ENCODE measurements around the gene ZNF552. TPM values are rescaled to one million over a fixed set of nuclear protein-coding genes. Genes with fewer than 3 reads are reported as not detected.
A peak's percentile ranks its signal among the peaks of the same experiment; 100 is the strongest.
"Not testable (repeated sequence)": the region's sequence is repeated elsewhere in the genome, so short reads cannot be mapped to it uniquely, and the experiment has no call there.

Gene ZNF552
- total and polyA plus RNA-seq, 7 donors = 2.4 to 15.0 (median 7.1) TPM

- Histone ChIP-seq H3K4me1 (peaks cover 0 to 15% (median 5%) of the 10 kb centered on the region in 4 donors), H3K27ac (peak within 1 kb of the TSS; percentile 60 to 82 (median 62)), H3K4me3 (peak within 1 kb of the TSS; percentile 22 to 62 (median 50)), H3K9me3 (no peaks in the 10 kb centered on the region), H3K36me3 (no peaks in the 10 kb centered on the region), H3K27me3 (no peaks in the 10 kb centered on the region)
- peak in 2 of 4 experiments; percentile 28 to 43 for TF ChIP-seq CTCF (IDR thresholded peaks at IDR 0.05)
- no peak for TF ChIP-seq EP300 (IDR thresholded peaks at IDR 0.05)
- TF ChIP-seq POLR2A (IDR thresholded peaks at IDR 0.05) = no peak
- TF ChIP-seq POLR2AphosphoS5 (IDR thresholded peaks at IDR 0.05) = peak in 2 of 4 donors; percentile 15 to 28
- peak; percentile 75 for DNase-seq
- WGBS, 2 donors = 63 to 80% methylated on average over 22 of the region's 22 CpGs
- intact Hi-C loops (cut with DNase I) = no loop called here
Observed at GRCh38 chr19:57830071-57830602, 15.4 kb upstream of the ZNF552 start, which contains the start of gene ZNF587B. Gene ZNF587B (plus strand): TSS chr19:57830299. CDS start chr19:57830529, 230 bp downstream.

DNA sequence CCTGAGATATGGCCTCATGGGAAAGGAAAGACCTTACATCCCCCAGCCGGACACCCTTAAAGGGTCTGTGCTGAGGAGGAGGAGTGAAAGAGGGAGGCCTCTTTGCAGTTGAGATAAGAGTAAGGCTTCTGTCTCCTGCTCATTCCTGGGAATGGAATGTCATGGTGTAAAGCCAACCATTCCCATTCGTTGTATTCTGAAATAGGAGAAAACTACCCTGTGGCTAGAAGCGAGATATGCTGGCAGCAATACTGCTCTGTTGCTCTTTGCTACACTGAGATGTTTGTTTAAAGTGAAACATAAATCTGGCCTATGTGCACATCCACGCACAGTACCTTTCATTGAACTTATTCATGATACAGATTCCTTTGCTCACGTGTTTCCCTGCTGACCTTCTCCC, 14.6 kb upstream of the ZNF552 start:
- intact Hi-C loops (cut with DNase I) = no loop called here

DNA sequence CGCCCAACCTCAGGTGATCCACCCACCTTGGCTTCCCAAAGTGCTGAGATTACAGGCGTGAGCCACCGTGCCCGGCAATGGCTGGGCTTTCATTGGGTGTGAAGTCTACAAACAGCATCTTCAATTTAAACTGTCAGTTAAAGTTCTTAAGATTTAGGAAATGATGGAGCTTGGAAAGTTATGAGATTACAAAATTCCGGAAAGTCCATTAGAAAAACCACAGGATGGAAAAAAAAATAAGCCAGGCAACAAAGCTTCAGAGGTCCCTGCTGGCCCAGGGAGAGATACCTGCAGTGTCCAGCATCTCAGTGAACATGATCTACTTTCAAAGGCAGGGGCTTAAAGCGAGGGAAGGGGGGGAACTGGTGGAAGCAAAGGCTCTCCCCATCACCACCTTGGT, 10.8 kb upstream of the ZNF552 start:
- intact Hi-C loops (cut with DNase I) = no loop called here
- TF ChIP-seq CTCF (IDR thresholded peaks at IDR 0.05) (no peak), POLR2AphosphoS5 (IDR thresholded peaks at IDR 0.05) (no peak), EP300 (IDR thresholded peaks at IDR 0.05) (no peak), POLR2A (IDR thresholded peaks at IDR 0.05) (no peak)
- DNase-seq = no peak
- Histone ChIP-seq H3K27me3 (no peaks in the 10 kb centered on the region), H3K4me3 (no peak overlapping the region), H3K9me3 (no peaks in the 10 kb centered on the region), H3K36me3 (peaks cover 0 to 5% (median 0%) of the 10 kb centered on the region in 4 donors), H3K27ac (no peak overlapping the region), H3K4me1 (peaks cover 0 to 10% (median 6%) of the 10 kb centered on the region in 4 donors)
- 91 to 95% methylated on average over 6 of the region's 6 CpGs for WGBS, 2 donors

More for the DNA sequence above, 14.6 kb upstream of the ZNF552 start:
- no peaks in the 10 kb centered on the region for H3K9me3 ChIP-seq
- 92% methylated on average over 5 of the region's 5 CpGs for WGBS, 2 donors
- no peak for DNase-seq
- no peak for TF ChIP-seq POLR2AphosphoS5 (IDR thresholded peaks at IDR 0.05)
- TF ChIP-seq EP300 (IDR thresholded peaks at IDR 0.05) = no peak
- TF ChIP-seq CTCF (IDR thresholded peaks at IDR 0.05) = no peak
- no peak for TF ChIP-seq POLR2A (IDR thresholded peaks at IDR 0.05)
- peaks cover 0 to 15% (median 5%) of the 10 kb centered on the region in 4 donors for H3K4me1 ChIP-seq
- H3K36me3 ChIP-seq = no peaks in the 10 kb centered on the region
- H3K4me3 ChIP-seq = no peak overlapping the region
- H3K27me3 ChIP-seq = no peaks in the 10 kb centered on the region
- H3K27ac ChIP-seq = no peak overlapping the region

- WGBS, 2 donors = 19 to 72% methylated on average over 4 of the region's 4 CpGs
- H3K27me3 ChIP-seq; H3K9me3 ChIP-seq; H3K36me3 ChIP-seq; DNase-seq; H3K4me3 ChIP-seq; intact Hi-C loops (cut with DNase I); H3K27ac ChIP-seq: not testable (repeated sequence)
- H3K4me1 ChIP-seq = peaks cover 0 to 15% (median 12%) of the 10 kb centered on the region in 4 donors
Observed at GRCh38 chr19:57823608-57824007, 8.9 kb upstream of the ZNF552 start.

GRCh38 chr19:57823155-57823554, 8.4 kb upstream of the ZNF552 start:
- DNase-seq; H3K4me3 ChIP-seq; intact Hi-C loops (cut with DNase I); H3K9me3 ChIP-seq; H3K27me3 ChIP-seq; H3K36me3 ChIP-seq; H3K27ac ChIP-seq: not testable (repeated sequence)
- 61 to 79% methylated on average over 2 of the region's 2 CpGs for WGBS, 2 donors
- H3K4me1 ChIP-seq = peaks cover 0 to 15% (median 12%) of the 10 kb centered on the region in 4 donors

- H3K36me3 ChIP-seq; H3K27me3 ChIP-seq; intact Hi-C loops (cut with DNase I); H3K27ac ChIP-seq; DNase-seq; H3K9me3 ChIP-seq; H3K4me3 ChIP-seq: not testable (repeated sequence)
- H3K4me1 ChIP-seq = peaks cover 0 to 15% (median 12%) of the 10 kb centered on the region in 4 donors
- WGBS, 2 donors = 69 to 85% methylated on average over 3 of the region's 3 CpGs
Observed at GRCh38 chr19:57821501-57821900, 6.8 kb upstream of the ZNF552 start.

GRCh38 chr19:57821095-57821494, 6.4 kb upstream of the ZNF552 start:
- not testable (repeated sequence) for H3K4me3 ChIP-seq

More at GRCh38 chr19:57821095-57821494, 6.4 kb upstream of the ZNF552 start:
- H3K27ac ChIP-seq; intact Hi-C loops (cut with DNase I); H3K9me3 ChIP-seq; H3K36me3 ChIP-seq; DNase-seq; H3K27me3 ChIP-seq: not testable (repeated sequence)
- peaks cover 0 to 15% (median 12%) of the 10 kb centered on the region in 4 donors for H3K4me1 ChIP-seq
- WGBS, 2 donors = 41 to 72% methylated on average over 3 of the region's 3 CpGs
